HepG2 (cell line): ENCODE data around the gene CHD9. TPM values are rescaled to one million over a fixed set of nuclear protein-coding genes. Genes with fewer than 3 reads are reported as not detected.

ENCODE experiments used
- CEBPG ChIP-seq: IDR thresholded peaks from 2 replicates; pipeline ENCODE4 v1.6.1; 2016
- CHCHD3 ChIP-seq: sonication (generic); formaldehyde crosslinking; IDR thresholded peaks from 2 replicates; pipeline ENCODE4 v1.8.0; 2022; ENCODE audit warnings: mild to moderate bottlenecking, missing genetic modification reagents, moderate library complexity
- ELF4 ChIP-seq: sonication (generic); formaldehyde crosslinking; IDR thresholded peaks from 2 replicates; pipeline ENCODE4 v1.5.0; 2020; ENCODE audit warnings: missing genetic modification reagents, mild to moderate bottlenecking, moderate library complexity, borderline replicate concordance
- FOXA1 ChIP-seq, 2 experiments: fragments of 450-650 bp in 1 of 2; sonication (generic) in 1 of 2; formaldehyde crosslinking in 1 of 2; IDR thresholded peaks; 2 replicates each; pipeline versions ENCODE4 v1.4.0 to v1.6.1; 2016 to 2020; ENCODE audit warnings: missing genetic modification reagents in 1 of 2
- FOXC1 ChIP-seq: sonication (generic); formaldehyde crosslinking; IDR thresholded peaks from 2 replicates; pipeline ENCODE4 v1.8.0; 2022; ENCODE audit warnings: mild to moderate bottlenecking, missing genetic modification reagents, borderline replicate concordance
- SP4 ChIP-seq: sonication (generic); formaldehyde crosslinking; IDR thresholded peaks from 2 replicates; pipeline ENCODE4 v1.8.1; 2023; ENCODE audit warnings: mild to moderate bottlenecking, missing genetic modification reagents
- ZKSCAN1 ChIP-seq: fragments of 150-350 bp; IDR thresholded peaks from 2 replicates; pipeline ENCODE4 v1.6.1; 2014; ENCODE audit warnings: low read length
- ZMYM2 ChIP-seq: sonication (generic); formaldehyde crosslinking; IDR thresholded peaks from 2 replicates; pipeline ENCODE4 v1.8.0; 2022; ENCODE audit warnings: mild to moderate bottlenecking, missing genetic modification reagents
- ZNF460 ChIP-seq: sonication (generic); formaldehyde crosslinking; IDR thresholded peaks from 2 replicates; pipeline ENCODE4 v1.5.1; 2020; ENCODE audit warnings: missing genetic modification reagents, mild to moderate bottlenecking, borderline replicate concordance
- ZNF598 ChIP-seq: sonication (generic); formaldehyde crosslinking; IDR thresholded peaks from 2 replicates; pipeline ENCODE4 v1.5.1; 2020; ENCODE audit warnings: mild to moderate bottlenecking, missing genetic modification reagents, borderline replicate concordance
- polyA plus RNA-seq, 8 experiments: library from polyadenylated mRNA; depleted of rRNA in 3 of 8; stranded (reverse) in 7 of 8; unstranded in 1 of 8; fragments of >200 nt; fragmentation: Illumina TruSeq in 4 of 8; extraction: Trizol in 4 of 8; gene quantifications; 2 replicates each; pipeline versions ENCODE4 v1.2.1 to v1.2.3, GENCODE V29; 2011 to 2016; ENCODE audit warnings: low read depth in 4 of 8, missing spikeins in 1 of 8, mixed read lengths in 1 of 8; ENCODE audit not compliant: insufficient read depth in 1 of 8
- total RNA-seq, 5 experiments: library from RNA; depleted of rRNA; stranded (reverse); fragments of >200 nt; fragmentation: Illumina TruSeq; extraction: Trizol; gene quantifications; 2 replicates each; pipeline ENCODE4 v1.2.3, GENCODE V29; 2016; ENCODE audit warnings: low read depth in 1 of 5
- TF ChIP-seq, protein P1 (sequence below): sonication (generic); formaldehyde crosslinking; IDR thresholded peaks from 2 replicates; pipeline ENCODE4 v1.4.0; 2020; ENCODE audit warnings: mild to moderate bottlenecking, missing genetic modification reagents
- TF ChIP-seq, protein P2 (sequence below): sonication (generic); formaldehyde crosslinking; IDR thresholded peaks from 2 replicates; pipeline ENCODE4 v1.8.0; 2022; ENCODE audit warnings: mild to moderate bottlenecking, missing genetic modification reagents; ENCODE audit not compliant: insufficient replicate concordance
- TF ChIP-seq, protein P3 (sequence below): sonication (generic); formaldehyde crosslinking; IDR thresholded peaks from 2 replicates; pipeline ENCODE4 v1.5.0; 2020; ENCODE audit warnings: missing genetic modification reagents
- TF ChIP-seq, protein P4 (sequence below): sonication (generic); formaldehyde crosslinking; IDR thresholded peaks from 2 replicates; pipeline ENCODE4 v1.8.1; 2022; ENCODE audit warnings: low read depth, mild to moderate bottlenecking, missing genetic modification reagents
- TF ChIP-seq, protein P5 (sequence below): sonication (generic); formaldehyde crosslinking; IDR thresholded peaks from 2 replicates; pipeline ENCODE4 v1.5.1; 2020; ENCODE audit warnings: missing genetic modification reagents, mild to moderate bottlenecking, borderline replicate concordance

The CHD9 gene
- total and polyA plus RNA-seq, 2 of the 13 experiments (the other 11 are each of a cell fraction or from before 2014, with no cell fraction given) = 23.4 to 27.7 TPM

DNA sequence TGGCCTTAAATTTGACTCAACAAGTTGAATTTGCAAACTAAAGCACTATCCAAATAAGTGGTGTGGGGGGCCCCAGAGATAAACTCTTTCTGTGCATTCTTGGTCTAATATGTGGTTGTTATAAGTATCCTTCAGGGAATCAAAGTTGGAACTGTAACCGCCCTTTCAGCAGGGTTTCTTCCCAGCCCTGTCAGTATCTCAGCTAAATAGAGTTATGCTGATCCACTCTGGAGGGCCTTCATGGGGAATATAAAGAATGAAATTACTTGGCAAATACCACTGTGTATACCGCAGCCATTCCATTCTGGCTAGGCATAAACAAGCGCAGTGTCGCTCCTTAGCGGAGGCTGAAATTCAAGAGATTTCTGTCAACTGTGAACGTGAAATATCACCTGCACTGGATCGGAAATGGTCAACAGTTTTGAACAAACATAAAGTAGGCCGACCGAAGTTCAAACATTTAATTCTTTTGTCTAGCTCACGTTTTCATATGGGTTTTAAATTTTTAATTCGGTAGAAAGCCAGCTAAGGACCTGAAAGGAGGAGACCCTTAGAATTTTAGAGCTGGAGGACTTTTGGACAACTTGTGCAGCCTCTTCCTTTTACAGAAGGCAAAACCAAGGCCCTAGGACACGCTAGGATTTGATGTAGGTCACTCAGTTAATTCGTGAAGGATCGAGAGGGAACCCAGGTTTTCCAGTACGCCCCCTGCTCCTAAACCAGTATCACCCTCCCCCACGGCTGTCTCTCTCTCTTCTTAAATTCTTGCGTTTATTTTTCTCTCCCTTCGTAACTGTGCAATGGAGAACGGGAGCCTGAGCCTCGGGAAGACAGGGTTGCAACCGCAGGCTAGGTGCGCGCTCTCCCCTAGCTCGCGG is 74.7 kb downstream of the CHD9 start (continued):
- TF ChIP-seq ZNF460 = no peak
- 0 out of 2 replicates have a peak, but pooled peaks have one; percentile 10 for TF ChIP-seq ZMYM2 (CRISPR knock-in tag)
- TF ChIP-seq ELF4 (CRISPR knock-in tag) = no peak
- TF ChIP-seq, protein P1, sequence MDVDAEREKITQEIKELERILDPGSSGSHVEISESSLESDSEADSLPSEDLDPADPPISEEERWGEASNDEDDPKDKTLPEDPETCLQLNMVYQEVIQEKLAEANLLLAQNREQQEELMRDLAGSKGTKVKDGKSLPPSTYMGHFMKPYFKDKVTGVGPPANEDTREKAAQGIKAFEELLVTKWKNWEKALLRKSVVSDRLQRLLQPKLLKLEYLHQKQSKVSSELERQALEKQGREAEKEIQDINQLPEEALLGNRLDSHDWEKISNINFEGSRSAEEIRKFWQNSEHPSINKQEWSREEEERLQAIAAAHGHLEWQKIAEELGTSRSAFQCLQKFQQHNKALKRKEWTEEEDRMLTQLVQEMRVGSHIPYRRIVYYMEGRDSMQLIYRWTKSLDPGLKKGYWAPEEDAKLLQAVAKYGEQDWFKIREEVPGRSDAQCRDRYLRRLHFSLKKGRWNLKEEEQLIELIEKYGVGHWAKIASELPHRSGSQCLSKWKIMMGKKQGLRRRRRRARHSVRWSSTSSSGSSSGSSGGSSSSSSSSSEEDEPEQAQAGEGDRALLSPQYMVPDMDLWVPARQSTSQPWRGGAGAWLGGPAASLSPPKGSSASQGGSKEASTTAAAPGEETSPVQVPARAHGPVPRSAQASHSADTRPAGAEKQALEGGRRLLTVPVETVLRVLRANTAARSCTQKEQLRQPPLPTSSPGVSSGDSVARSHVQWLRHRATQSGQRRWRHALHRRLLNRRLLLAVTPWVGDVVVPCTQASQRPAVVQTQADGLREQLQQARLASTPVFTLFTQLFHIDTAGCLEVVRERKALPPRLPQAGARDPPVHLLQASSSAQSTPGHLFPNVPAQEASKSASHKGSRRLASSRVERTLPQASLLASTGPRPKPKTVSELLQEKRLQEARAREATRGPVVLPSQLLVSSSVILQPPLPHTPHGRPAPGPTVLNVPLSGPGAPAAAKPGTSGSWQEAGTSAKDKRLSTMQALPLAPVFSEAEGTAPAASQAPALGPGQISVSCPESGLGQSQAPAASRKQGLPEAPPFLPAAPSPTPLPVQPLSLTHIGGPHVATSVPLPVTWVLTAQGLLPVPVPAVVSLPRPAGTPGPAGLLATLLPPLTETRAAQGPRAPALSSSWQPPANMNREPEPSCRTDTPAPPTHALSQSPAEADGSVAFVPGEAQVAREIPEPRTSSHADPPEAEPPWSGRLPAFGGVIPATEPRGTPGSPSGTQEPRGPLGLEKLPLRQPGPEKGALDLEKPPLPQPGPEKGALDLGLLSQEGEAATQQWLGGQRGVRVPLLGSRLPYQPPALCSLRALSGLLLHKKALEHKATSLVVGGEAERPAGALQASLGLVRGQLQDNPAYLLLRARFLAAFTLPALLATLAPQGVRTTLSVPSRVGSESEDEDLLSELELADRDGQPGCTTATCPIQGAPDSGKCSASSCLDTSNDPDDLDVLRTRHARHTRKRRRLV = 0 out of 2 replicates have a peak, but pooled peaks have one; percentile 50
- peak; percentile 59; the same call in 1 of the 2 replicates for TF ChIP-seq FOXC1 (CRISPR knock-in tag)
- no peak for TF ChIP-seq ZKSCAN1
- TF ChIP-seq, protein P2, sequence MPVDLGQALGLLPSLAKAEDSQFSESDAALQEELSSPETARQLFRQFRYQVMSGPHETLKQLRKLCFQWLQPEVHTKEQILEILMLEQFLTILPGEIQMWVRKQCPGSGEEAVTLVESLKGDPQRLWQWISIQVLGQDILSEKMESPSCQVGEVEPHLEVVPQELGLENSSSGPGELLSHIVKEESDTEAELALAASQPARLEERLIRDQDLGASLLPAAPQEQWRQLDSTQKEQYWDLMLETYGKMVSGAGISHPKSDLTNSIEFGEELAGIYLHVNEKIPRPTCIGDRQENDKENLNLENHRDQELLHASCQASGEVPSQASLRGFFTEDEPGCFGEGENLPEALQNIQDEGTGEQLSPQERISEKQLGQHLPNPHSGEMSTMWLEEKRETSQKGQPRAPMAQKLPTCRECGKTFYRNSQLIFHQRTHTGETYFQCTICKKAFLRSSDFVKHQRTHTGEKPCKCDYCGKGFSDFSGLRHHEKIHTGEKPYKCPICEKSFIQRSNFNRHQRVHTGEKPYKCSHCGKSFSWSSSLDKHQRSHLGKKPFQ = peak; percentile 5
- TF ChIP-seq, protein P3, sequence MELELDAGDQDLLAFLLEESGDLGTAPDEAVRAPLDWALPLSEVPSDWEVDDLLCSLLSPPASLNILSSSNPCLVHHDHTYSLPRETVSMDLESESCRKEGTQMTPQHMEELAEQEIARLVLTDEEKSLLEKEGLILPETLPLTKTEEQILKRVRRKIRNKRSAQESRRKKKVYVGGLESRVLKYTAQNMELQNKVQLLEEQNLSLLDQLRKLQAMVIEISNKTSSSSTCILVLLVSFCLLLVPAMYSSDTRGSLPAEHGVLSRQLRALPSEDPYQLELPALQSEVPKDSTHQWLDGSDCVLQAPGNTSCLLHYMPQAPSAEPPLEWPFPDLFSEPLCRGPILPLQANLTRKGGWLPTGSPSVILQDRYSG = no peak
- TF ChIP-seq, protein P4, sequence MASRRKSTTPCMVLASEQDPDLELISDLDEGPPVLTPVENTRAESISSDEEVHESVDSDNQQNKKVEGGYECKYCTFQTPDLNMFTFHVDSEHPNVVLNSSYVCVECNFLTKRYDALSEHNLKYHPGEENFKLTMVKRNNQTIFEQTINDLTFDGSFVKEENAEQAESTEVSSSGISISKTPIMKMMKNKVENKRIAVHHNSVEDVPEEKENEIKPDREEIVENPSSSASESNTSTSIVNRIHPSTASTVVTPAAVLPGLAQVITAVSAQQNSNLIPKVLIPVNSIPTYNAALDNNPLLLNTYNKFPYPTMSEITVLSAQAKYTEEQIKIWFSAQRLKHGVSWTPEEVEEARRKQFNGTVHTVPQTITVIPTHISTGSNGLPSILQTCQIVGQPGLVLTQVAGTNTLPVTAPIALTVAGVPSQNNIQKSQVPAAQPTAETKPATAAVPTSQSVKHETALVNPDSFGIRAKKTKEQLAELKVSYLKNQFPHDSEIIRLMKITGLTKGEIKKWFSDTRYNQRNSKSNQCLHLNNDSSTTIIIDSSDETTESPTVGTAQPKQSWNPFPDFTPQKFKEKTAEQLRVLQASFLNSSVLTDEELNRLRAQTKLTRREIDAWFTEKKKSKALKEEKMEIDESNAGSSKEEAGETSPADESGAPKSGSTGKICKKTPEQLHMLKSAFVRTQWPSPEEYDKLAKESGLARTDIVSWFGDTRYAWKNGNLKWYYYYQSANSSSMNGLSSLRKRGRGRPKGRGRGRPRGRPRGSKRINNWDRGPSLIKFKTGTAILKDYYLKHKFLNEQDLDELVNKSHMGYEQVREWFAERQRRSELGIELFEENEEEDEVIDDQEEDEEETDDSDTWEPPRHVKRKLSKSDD (CRISPR knock-in tag) = 0 out of 2 replicates have a peak, but pooled peaks have one; percentile 2
- 0 out of 2 replicates have a peak, but pooled peaks have one; percentile 3 for TF ChIP-seq CEBPG
- no peak for TF ChIP-seq CHCHD3 (CRISPR knock-in tag)
- TF ChIP-seq, protein P5, sequence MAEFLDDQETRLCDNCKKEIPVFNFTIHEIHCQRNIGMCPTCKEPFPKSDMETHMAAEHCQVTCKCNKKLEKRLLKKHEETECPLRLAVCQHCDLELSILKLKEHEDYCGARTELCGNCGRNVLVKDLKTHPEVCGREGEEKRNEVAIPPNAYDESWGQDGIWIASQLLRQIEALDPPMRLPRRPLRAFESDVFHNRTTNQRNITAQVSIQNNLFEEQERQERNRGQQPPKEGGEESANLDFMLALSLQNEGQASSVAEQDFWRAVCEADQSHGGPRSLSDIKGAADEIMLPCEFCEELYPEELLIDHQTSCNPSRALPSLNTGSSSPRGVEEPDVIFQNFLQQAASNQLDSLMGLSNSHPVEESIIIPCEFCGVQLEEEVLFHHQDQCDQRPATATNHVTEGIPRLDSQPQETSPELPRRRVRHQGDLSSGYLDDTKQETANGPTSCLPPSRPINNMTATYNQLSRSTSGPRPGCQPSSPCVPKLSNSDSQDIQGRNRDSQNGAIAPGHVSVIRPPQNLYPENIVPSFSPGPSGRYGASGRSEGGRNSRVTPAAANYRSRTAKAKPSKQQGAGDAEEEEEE (CRISPR knock-in tag) = no peak
- no peak for TF ChIP-seq SP4 (CRISPR knock-in tag)
- TF ChIP-seq ZNF598 = no peak
- TF ChIP-seq FOXA1 (IDR thresholded peaks at IDR 0.05) = no peak
- 0 out of 2 replicates have a peak, but pooled peaks have one; percentile 3 for TF ChIP-seq FOXA1 (CRISPR knock-in tag; IDR thresholded peaks at IDR 0.05)
